ENCODE measurements around the gene ZNF813. TPM values are rescaled to one million over a fixed set of nuclear protein-coding genes. Genes with fewer than 3 reads are reported as not detected.

Gene ZNF813
- total RNA-seq, 1 experiment from 2014 or later, result not detected

GRCh38 chr19:53509443-53509842 is 41.9 kb downstream of the ZNF813 start:
- peaks cover 0 to 10% of the 10 kb centered on the region in 2 experiments; a peak in 2 of 4 replicates for H3K9me3 ChIP-seq (ENCODE audit: control insufficient read depth in 1 of 2, insufficient read depth in 1 of 2, low read depth in 1 of 2, low read length in 2 of 2)
- TF ChIP-seq, protein P1, sequence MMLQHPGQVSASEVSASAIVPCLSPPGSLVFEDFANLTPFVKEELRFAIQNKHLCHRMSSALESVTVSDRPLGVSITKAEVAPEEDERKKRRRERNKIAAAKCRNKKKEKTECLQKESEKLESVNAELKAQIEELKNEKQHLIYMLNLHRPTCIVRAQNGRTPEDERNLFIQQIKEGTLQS (IDR thresholded peaks at IDR 0.05), result no peak
- TF ChIP-seq JUND (IDR thresholded peaks at IDR 0.05), result no peak
- TF ChIP-seq CEBPB (IDR thresholded peaks at IDR 0.05; ENCODE audit: low read depth), result no peak
- TF ChIP-seq REST (IDR thresholded peaks at IDR 0.05; ENCODE audit: low read depth), result no peak
- no peak for TF ChIP-seq ZBTB33 (IDR thresholded peaks at IDR 0.05; ENCODE audit: extremely low read depth, insufficient replicate concordance, low read length)
- no peak for TF ChIP-seq EGR1 (IDR thresholded peaks at IDR 0.05; ENCODE audit: low read depth)
- TF ChIP-seq RAD21 (IDR thresholded peaks at IDR 0.05; ENCODE audit: low read depth), result no peak
- TF ChIP-seq, protein P2, sequence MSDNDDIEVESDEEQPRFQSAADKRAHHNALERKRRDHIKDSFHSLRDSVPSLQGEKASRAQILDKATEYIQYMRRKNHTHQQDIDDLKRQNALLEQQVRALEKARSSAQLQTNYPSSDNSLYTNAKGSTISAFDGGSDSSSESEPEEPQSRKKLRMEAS (IDR thresholded peaks at IDR 0.05), result no peak
- no peak for TF ChIP-seq EZH2 (IDR thresholded peaks at IDR 0.05)
- ChIA-PET RAD21 (ENCODE audit: low non-redundant PET in 1 of 2, low total read pairs in 2 of 2, uncharacterized antibody in 2 of 2, unreplicated experiment in 2 of 2) (no interaction called here), CTCF (no interaction called here), POLR2A (no interaction called here)
- no peaks in the 10 kb centered on the region for H3K27me3 ChIP-seq (ENCODE audit: insufficient read depth, low read length)
- H2AFZ ChIP-seq (ENCODE audit: low read depth, low read length, poor library complexity, severe bottlenecking), result no peak overlapping the region
- DNase-seq (ENCODE audit: low read depth, low spot score) (no peak), ATAC-seq (no peak)
- no peaks in the 10 kb centered on the region for H4K20me1 ChIP-seq (ENCODE audit: insufficient read depth)
- intact Hi-C loops (cut with micrococcal nuclease), result no loop called here
- H3K9ac ChIP-seq (ENCODE audit: low read length), result no peak overlapping the region
- BruUV-seq (replicated peaks), result no TSS peak
- no peak overlapping the region for H3K27ac ChIP-seq (ENCODE audit: low read depth, low read length)
- no peaks in the 10 kb centered on the region for H3K9me2 ChIP-seq (ENCODE audit: insufficient read depth)
- H3K36me3 ChIP-seq (ENCODE audit: control insufficient read depth in 1 of 2, insufficient read depth in 2 of 2, low read length in 2 of 2), result no peaks in the 10 kb centered on the region
- no peak overlapping the region for H3K4me3 ChIP-seq (replicated peaks in 1 of 2; ENCODE audit: low read depth in 1 of 2, low read length in 2 of 2)
- no peaks in the 10 kb centered on the region for H3K79me2 ChIP-seq (ENCODE audit: insufficient read depth, low read length)
- H3K4me1 ChIP-seq (ENCODE audit: control insufficient read depth in 1 of 2, insufficient read depth in 2 of 2, low read length in 2 of 2), result no peaks in the 10 kb centered on the region
- H3K4me2 ChIP-seq (ENCODE audit: low read length), result no peak overlapping the region
